GM19455 (cell line): ENCODE data around the gene CADPS.

Source experiments
- ATAC-seq: cut with Tn5 transposase; IDR thresholded peaks from one replicate; pipeline ENCODE4 v1.9.1; 2021; ENCODE audit not compliant: unreplicated experiment

CADPS gene

GRCh38 chr3:62527474-62527873, 347.7 kb downstream of the CADPS start:
- no peak for ATAC-seq

- ATAC-seq: no peak
Observed at GRCh38 chr3:62525281-62525680, 349.9 kb downstream of the CADPS start.

- no peak for ATAC-seq
Observed at GRCh38 chr3:62523672-62524071, 351.5 kb downstream of the CADPS start.

- no peak for ATAC-seq
Observed at GRCh38 chr3:62521464-62522105, 353.6 kb downstream of the CADPS start.

GRCh38 chr3:62503516-62503915, 371.7 kb downstream of the CADPS start:
- ATAC-seq: no peak

GRCh38 chr3:62502315-62503300, 372.6 kb downstream of the CADPS start:
- no peak for ATAC-seq

GRCh38 chr3:62501289-62501668, 373.9 kb downstream of the CADPS start:
- no peak for ATAC-seq

GRCh38 chr3:62500556-62501288, 374.5 kb downstream of the CADPS start:
- ATAC-seq: no peak

- no peak for ATAC-seq
Observed at GRCh38 chr3:62497156-62497555, 378.1 kb downstream of the CADPS start.

GRCh38 chr3:62496503-62496902, 378.7 kb downstream of the CADPS start:
- ATAC-seq: no peak

- no peak for ATAC-seq
Observed at GRCh38 chr3:62493109-62493801, 382.0 kb downstream of the CADPS start.

- ATAC-seq: no peak
Observed at GRCh38 chr3:62482961-62483360, 392.3 kb downstream of the CADPS start.

- ATAC-seq: no peak
Observed at GRCh38 chr3:62481962-62482361, 393.3 kb downstream of the CADPS start.

- no peak for ATAC-seq
Observed at GRCh38 chr3:62480056-62480455, 395.2 kb downstream of the CADPS start.

GRCh38 chr3:62479326-62479725, 395.9 kb downstream of the CADPS start:
- ATAC-seq: no peak

GRCh38 chr3:62475306-62475705, 399.9 kb downstream of the CADPS start:
- ATAC-seq: no peak

GRCh38 chr3:62467966-62468722, 407.1 kb downstream of the CADPS start:
- ATAC-seq: no peak

- no peak for ATAC-seq
Observed at GRCh38 chr3:62462788-62463187, 412.4 kb downstream of the CADPS start.

GRCh38 chr3:62462104-62462762, 413.0 kb downstream of the CADPS start:
- ATAC-seq: no peak

- no peak for ATAC-seq
Observed at GRCh38 chr3:62454916-62455315, 420.3 kb downstream of the CADPS start.
